Neural cell (in vitro differentiated cells): ENCODE results near the gene ATP5F1E.

ENCODE experiments used
- EP300 ChIP-seq: fragments of 450-650 bp; conservative IDR thresholded peaks from 2 replicates; pipeline ENCODE4 v1.6.1; 2014; ENCODE audit warnings: antibody characterized with exemption, mild to moderate bottlenecking, moderate library complexity; ENCODE audit not compliant: poor library complexity, severe bottlenecking
- EZH2 ChIP-seq: fragments of 200-600, 300-800 bp; shearing (Covaris generic), sonication (generic); IDR thresholded peaks from 2 replicates; pipeline ENCODE4 v1.6.1; 2014; ENCODE audit warnings: antibody characterized with exemption, low read length, borderline replicate concordance, mild to moderate bottlenecking; ENCODE audit not compliant: insufficient read depth, poor library complexity, severe bottlenecking
- MXI1 ChIP-seq: fragments of 450-650 bp; conservative IDR thresholded peaks from 2 replicates; pipeline ENCODE4 v1.6.1; 2014; ENCODE audit warnings: antibody characterized with exemption, mild to moderate bottlenecking; ENCODE audit not compliant: poor library complexity, severe bottlenecking
- RAD21 ChIP-seq: fragments of 450-650 bp; conservative IDR thresholded peaks from 2 replicates; pipeline ENCODE4 v1.6.1; 2014; ENCODE audit warnings: antibody characterized with exemption, mild to moderate bottlenecking, moderate library complexity
- REST ChIP-seq: IDR thresholded peaks from 2 replicates; pipeline ENCODE4 v1.6.1; 2012; ENCODE audit warnings: borderline replicate concordance
- TAF1 ChIP-seq: IDR thresholded peaks from 2 replicates; pipeline ENCODE4 v1.6.1; 2012; ENCODE audit warnings: low read depth
- TF ChIP-seq, protein P1 (sequence below): fragments of 450-650 bp; IDR thresholded peaks from 2 replicates; pipeline ENCODE4 v1.5.1; 2014; ENCODE audit warnings: antibody characterized with exemption, mild to moderate bottlenecking, moderate library complexity; ENCODE audit not compliant: poor library complexity, severe bottlenecking

GRCh38 chr20:58996226-58996611, 35.9 kb downstream of the ATP5F1E start:
- no peak for TF ChIP-seq REST
- no peak for TF ChIP-seq MXI1
- TF ChIP-seq, protein P1, sequence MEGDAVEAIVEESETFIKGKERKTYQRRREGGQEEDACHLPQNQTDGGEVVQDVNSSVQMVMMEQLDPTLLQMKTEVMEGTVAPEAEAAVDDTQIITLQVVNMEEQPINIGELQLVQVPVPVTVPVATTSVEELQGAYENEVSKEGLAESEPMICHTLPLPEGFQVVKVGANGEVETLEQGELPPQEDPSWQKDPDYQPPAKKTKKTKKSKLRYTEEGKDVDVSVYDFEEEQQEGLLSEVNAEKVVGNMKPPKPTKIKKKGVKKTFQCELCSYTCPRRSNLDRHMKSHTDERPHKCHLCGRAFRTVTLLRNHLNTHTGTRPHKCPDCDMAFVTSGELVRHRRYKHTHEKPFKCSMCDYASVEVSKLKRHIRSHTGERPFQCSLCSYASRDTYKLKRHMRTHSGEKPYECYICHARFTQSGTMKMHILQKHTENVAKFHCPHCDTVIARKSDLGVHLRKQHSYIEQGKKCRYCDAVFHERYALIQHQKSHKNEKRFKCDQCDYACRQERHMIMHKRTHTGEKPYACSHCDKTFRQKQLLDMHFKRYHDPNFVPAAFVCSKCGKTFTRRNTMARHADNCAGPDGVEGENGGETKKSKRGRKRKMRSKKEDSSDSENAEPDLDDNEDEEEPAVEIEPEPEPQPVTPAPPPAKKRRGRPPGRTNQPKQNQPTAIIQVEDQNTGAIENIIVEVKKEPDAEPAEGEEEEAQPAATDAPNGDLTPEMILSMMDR: no peak
- TF ChIP-seq EP300: no peak
- no peak for TF ChIP-seq RAD21
- no peak for TF ChIP-seq EZH2
- TF ChIP-seq TAF1: no peak
